ENCODE data around the gene METTL1. TPM values are rescaled to one million over a fixed set of nuclear protein-coding genes. Genes with fewer than 3 reads are reported as not detected.

The METTL1 gene
- polyA plus RNA-seq, 3 donors from 2014 or later: 3.5 to 11.8 (median 6.7) TPM

GRCh38 chr12:57741413-57741789 is 30.5 kb downstream of the METTL1 start:
- Mint-ChIP-seq H3K9me3 (no peaks in the 10 kb centered on the region), H3K27me3 (ENCODE audit: low read depth in 3 of 3) (peaks cover 12 to 28% (median 27%) of the 10 kb centered on the region in 3 donors), H3K4me3 (peak overlapping the region; percentile 86 to 96 (median 89)), H3K36me3 (peaks cover 0 to 5% (median 0%) of the 10 kb centered on the region in 3 donors), H3K27ac (peak overlapping the region; percentile 94 to 99 (median 98)), H3K4me1 (peaks cover 68 to 71% of the 10 kb centered on the region in 2 donors)
- no peak for DNase-seq

- Mint-ChIP-seq H3K4me3 (peak overlapping the region; percentile 86 to 96 (median 89)), H3K4me1 (peaks cover 63 to 68% of the 10 kb centered on the region in 2 donors), H3K27me3 (ENCODE audit: low read depth in 3 of 3) (peaks cover 13 to 28% (median 27%) of the 10 kb centered on the region in 3 donors), H3K9me3 (no peaks in the 10 kb centered on the region), H3K27ac (peak overlapping the region; percentile 94 to 99 (median 98)), H3K36me3 (peaks cover 0 to 5% (median 0%) of the 10 kb centered on the region in 3 donors)
- peak; percentile 88 for DNase-seq
These were observed 31.1 kb downstream of the METTL1 start for GRCh38 chr12:57740656-57741412.

- H3K27me3 Mint-ChIP-seq (ENCODE audit: low read depth in 3 of 3): peaks cover 13 to 27% (median 23%) of the 10 kb centered on the region in 3 donors
These were observed 31.9 kb downstream of the METTL1 start for GRCh38 chr12:57739914-57740538.

GRCh38 chr12:57739387-57739786 is 32.5 kb downstream of the METTL1 start:
- no peak for DNase-seq
- Mint-ChIP-seq H3K4me1 (peaks cover 56 to 64% of the 10 kb centered on the region in 2 donors), H3K36me3 (peaks cover 4 to 12% (median 6%) of the 10 kb centered on the region in 3 donors), H3K27me3 (ENCODE audit: low read depth in 3 of 3) (peaks cover 12 to 21% (median 17%) of the 10 kb centered on the region in 3 donors), H3K27ac (peak overlapping the region; percentile 76 to 96 (median 85)), H3K9me3 (no peaks in the 10 kb centered on the region), H3K4me3 (peak overlapping the region; percentile 30 to 74 (median 68))

More at GRCh38 chr12:57739914-57740538, 31.9 kb downstream of the METTL1 start:
- H3K36me3 Mint-ChIP-seq: peaks cover under 1 to 5% (median 2%) of the 10 kb centered on the region in 3 donors
- H3K9me3 Mint-ChIP-seq: no peaks in the 10 kb centered on the region
- peaks cover 57 to 64% of the 10 kb centered on the region in 2 donors for H3K4me1 Mint-ChIP-seq
- peak overlapping the region; percentile 62 to 95 (median 74) for H3K4me3 Mint-ChIP-seq
- peak overlapping the region; percentile 94 to 99 (median 98) for H3K27ac Mint-ChIP-seq
- no peak for DNase-seq

GRCh38 chr12:57738661-57739237 is 33.2 kb downstream of the METTL1 start, which contains the start of gene AGAP2:
AGAP2 (minus strand) TSS chr12:57738742; CDS start chr12:57738246, 496 bp downstream.
- peaks cover 49 to 58% of the 10 kb centered on the region in 2 donors for H3K4me1 Mint-ChIP-seq

GRCh38 chr12:57737467-57738460 is 34.1 kb downstream of the METTL1 start:
- Mint-ChIP-seq H3K36me3 (peaks cover 4 to 14% (median 12%) of the 10 kb centered on the region in 3 donors), H3K4me1 (peaks cover 47 to 55% of the 10 kb centered on the region in 2 donors)

More at GRCh38 chr12:57738661-57739237, 33.2 kb downstream of the METTL1 start, which contains the start of gene AGAP2:
- H3K36me3 Mint-ChIP-seq: peaks cover 4 to 12% (median 7%) of the 10 kb centered on the region in 3 donors
- peak within 1 kb of the TSS; percentile 76 to 96 (median 85) for H3K27ac Mint-ChIP-seq
- DNase-seq: no peak
- H3K9me3 Mint-ChIP-seq: no peaks in the 10 kb centered on the region
- H3K27me3 Mint-ChIP-seq (ENCODE audit: low read depth in 3 of 3): peaks cover 11 to 16% (median 14%) of the 10 kb centered on the region in 3 donors
- peak within 1 kb of the TSS; percentile 30 to 74 (median 68) for H3K4me3 Mint-ChIP-seq

GRCh38 chr12:57736741-57737466 is 35.0 kb downstream of the METTL1 start:
- peaks cover 10 to 12% (median 11%) of the 10 kb centered on the region in 3 donors for H3K27me3 Mint-ChIP-seq (ENCODE audit: low read depth in 3 of 3)
- H3K4me1 Mint-ChIP-seq: peaks cover 38 to 47% of the 10 kb centered on the region in 2 donors
- no peak overlapping the region for H3K4me3 Mint-ChIP-seq
- no peaks in the 10 kb centered on the region for H3K9me3 Mint-ChIP-seq
- peaks cover 4 to 23% (median 15%) of the 10 kb centered on the region in 3 donors for H3K36me3 Mint-ChIP-seq
- no peak for DNase-seq
- H3K27ac Mint-ChIP-seq: peak overlapping the region in 3 of 6 donors; percentile 10 to 64 (median 56)

More at GRCh38 chr12:57737467-57738460, 34.1 kb downstream of the METTL1 start:
- H3K27ac Mint-ChIP-seq: no peak overlapping the region
- peaks cover 11 to 16% (median 14%) of the 10 kb centered on the region in 3 donors for H3K27me3 Mint-ChIP-seq (ENCODE audit: low read depth in 3 of 3)
- H3K4me3 Mint-ChIP-seq: no peak overlapping the region
- H3K9me3 Mint-ChIP-seq: no peaks in the 10 kb centered on the region
- no peak for DNase-seq

- Mint-ChIP-seq H3K9me3 (no peaks in the 10 kb centered on the region), H3K4me3 (no peak overlapping the region), H3K4me1 (peaks cover 31 to 39% of the 10 kb centered on the region in 2 donors), H3K36me3 (peaks cover 8 to 31% (median 20%) of the 10 kb centered on the region in 3 donors), H3K27ac (peak overlapping the region in 5 of 6 donors; percentile 10 to 79 (median 56)), H3K27me3 (ENCODE audit: low read depth in 3 of 3) (peaks cover 6 to 10% (median 7%) of the 10 kb centered on the region in 3 donors)
- DNase-seq: no peak
These were observed 35.8 kb downstream of the METTL1 start for GRCh38 chr12:57735952-57736740.

- H3K27ac Mint-ChIP-seq: peak overlapping the region in 4 of 6 donors; percentile 66 to 78 (median 71)
- DNase-seq: no peak
- peaks cover 24 to 31% of the 10 kb centered on the region in 2 donors for H3K4me1 Mint-ChIP-seq
- H3K9me3 Mint-ChIP-seq: no peaks in the 10 kb centered on the region
- H3K27me3 Mint-ChIP-seq (ENCODE audit: low read depth in 3 of 3): peaks cover 0 to 5% (median 0%) of the 10 kb centered on the region in 3 donors
- H3K4me3 Mint-ChIP-seq: no peak overlapping the region
- H3K36me3 Mint-ChIP-seq: peaks cover 10 to 37% (median 22%) of the 10 kb centered on the region in 3 donors
These were observed 36.6 kb downstream of the METTL1 start for GRCh38 chr12:57735198-57735855.

GRCh38 chr12:57734591-57734990 is 37.3 kb downstream of the METTL1 start:
- Mint-ChIP-seq H3K36me3 (peaks cover 10 to 43% (median 29%) of the 10 kb centered on the region in 3 donors), H3K27ac (peak overlapping the region; percentile 13 to 78 (median 66)), H3K4me1 (peaks cover 19 to 26% of the 10 kb centered on the region in 2 donors), H3K4me3 (no peak overlapping the region), H3K9me3 (no peaks in the 10 kb centered on the region), H3K27me3 (ENCODE audit: low read depth in 3 of 3) (peaks cover 0 to 5% (median 0%) of the 10 kb centered on the region in 3 donors)
- no peak for DNase-seq

- peaks cover 13 to 19% of the 10 kb centered on the region in 2 donors for H3K4me1 Mint-ChIP-seq
- no peak overlapping the region for H3K4me3 Mint-ChIP-seq
- no peak overlapping the region for H3K27ac Mint-ChIP-seq
- no peaks in the 10 kb centered on the region for H3K9me3 Mint-ChIP-seq
- peaks cover 0 to 5% (median 0%) of the 10 kb centered on the region in 3 donors for H3K27me3 Mint-ChIP-seq (ENCODE audit: low read depth in 3 of 3)
- no peak for DNase-seq
- peaks cover 10 to 47% (median 27%) of the 10 kb centered on the region in 3 donors for H3K36me3 Mint-ChIP-seq
These were observed 38.0 kb downstream of the METTL1 start for GRCh38 chr12:57733928-57734327.
